ENCODE data around the gene GPR137C.

GRCh38 chr14:52522581-52523345 lies 29.9 kb upstream of the GPR137C start:
- no peak for TF ChIP-seq CTCF (IDR thresholded peaks at IDR 0.05 in 4 of 5, conservative IDR thresholded peaks at IDR 0.05 in 1 of 5)
- TF ChIP-seq POLR2A (IDR thresholded peaks at IDR 0.05): no peak
